ENCODE results near the gene PRH2. TPM values are rescaled to one million over a fixed set of nuclear protein-coding genes. Genes with fewer than 3 reads are reported as not detected.

The PRH2 gene
- polyA plus RNA-seq, 1 of the 3 experiments (the other 2 are of a cell fraction): not detected

- TF ChIP-seq POLR2AphosphoS5 (IDR thresholded peaks at IDR 0.05; ENCODE audit: low read depth, low read length) (no peak), RXRA (IDR thresholded peaks at IDR 0.05; ENCODE audit: borderline replicate concordance, low read depth) (no peak), EZH2phosphoT487 (IDR thresholded peaks at IDR 0.05; ENCODE audit: borderline replicate concordance, low read depth) (no peak), ELF1 (IDR thresholded peaks at IDR 0.05) (no peak), EP300 (IDR thresholded peaks at IDR 0.05; ENCODE audit: borderline replicate concordance in 1 of 2, low read depth in 1 of 2, low read length in 1 of 2) (no peak), TCF12 (IDR thresholded peaks at IDR 0.05) (no peak), CHD2 (IDR thresholded peaks at IDR 0.05; ENCODE audit: low read length, partially characterized antibody) (no peak), MAX (IDR thresholded peaks at IDR 0.05; ENCODE audit: low read depth) (no peak), USF1 (IDR thresholded peaks at IDR 0.05; ENCODE audit: borderline replicate concordance, low read depth) (no peak), RAD21 (IDR thresholded peaks at IDR 0.05; ENCODE audit: low read length) (no peak), NFIC (IDR thresholded peaks at IDR 0.05; ENCODE audit: borderline replicate concordance) (no peak), RFX5 (IDR thresholded peaks at IDR 0.05; ENCODE audit: low read length) (no peak), JUND (IDR thresholded peaks at IDR 0.05) (no peak), MXI1 (IDR thresholded peaks at IDR 0.05; ENCODE audit: low read depth, low read length) (no peak), IRF3 (IDR thresholded peaks at IDR 0.05; ENCODE audit: low read depth, low read length) (no peak), SMC3 (IDR thresholded peaks at IDR 0.05; ENCODE audit: low read depth, low read length) (no peak), YY1 (IDR thresholded peaks at IDR 0.05; ENCODE audit: low read depth) (no peak), GABPA (IDR thresholded peaks at IDR 0.05; ENCODE audit: low read depth) (no peak), NRF1 (IDR thresholded peaks at IDR 0.05; ENCODE audit: low read depth, low read length) (no peak), PBX3 (IDR thresholded peaks at IDR 0.05) (no peak)
- H3K9me3 ChIP-seq: no peaks in the 10 kb centered on the region
- H3K9ac ChIP-seq: no peak within 1 kb of the TSS
- no peak within 1 kb of the TSS for H2AFZ ChIP-seq (ENCODE audit: low read depth)
- no peaks in the 10 kb centered on the region for H3K4me1 ChIP-seq (ENCODE audit: control insufficient read depth in 1 of 2, insufficient read depth in 2 of 2, low read depth in 1 of 2, low read length in 1 of 2)
- H3K9me2 ChIP-seq: no peaks in the 10 kb centered on the region
- no peak within 1 kb of the TSS for H3K4me3 ChIP-seq (ENCODE audit: low read depth in 2 of 2, low read length in 1 of 2)
- no peaks in the 10 kb centered on the region for H3K79me2 ChIP-seq (ENCODE audit: insufficient read depth)
- no peak for DNase-seq
- H3F3A ChIP-seq (replicated peaks; ENCODE audit: insufficient read depth): no peaks in the 10 kb centered on the region
- no peak within 1 kb of the TSS for H3K4me2 ChIP-seq
- ChIA-PET POLR2A (no interaction called here), CTCF (no interaction called here)
- H3K27me3 ChIP-seq (ENCODE audit: insufficient read depth): no peaks in the 10 kb centered on the region
- 91% methylated on average over 1 of the region's 1 CpG for WGBS (ENCODE audit: low lambda C conversion rate)
- H3K36me3 ChIP-seq (replicated peaks in 1 of 2; ENCODE audit: control insufficient read depth in 1 of 2, insufficient read depth in 2 of 2, low read length in 1 of 2): peaks cover 2 to 6% of the 10 kb centered on the region in 2 experiments
- H3K27ac ChIP-seq (ENCODE audit: low read depth in 2 of 2, low read length in 1 of 2): no peak within 1 kb of the TSS
- H4K20me1 ChIP-seq (ENCODE audit: insufficient read depth): no peaks in the 10 kb centered on the region
These were observed 19.6 kb upstream of the PRH2 start, which contains the start of gene TAS2R13 for GRCh38 chr12:10909462-10909861. Gene TAS2R13 (minus strand): TSS chr12:10909562. CDS start chr12:10909298, 264 bp downstream.

Measured in SK-N-SH (cell line).